ENCODE measurements around the gene LHFPL6.

LHFPL6 gene

GRCh38 chr13:39322836-39323585 is 280.0 kb downstream of the LHFPL6 start:
- Histone ChIP-seq H3K9me3 (ENCODE audit: control insufficient read depth, insufficient read depth, low read length) (no peaks in the 10 kb centered on the region), H3K36me3 (ENCODE audit: control insufficient read depth, insufficient read depth, low read length) (no peaks in the 10 kb centered on the region), H3K27me3 (ENCODE audit: control insufficient read depth, insufficient read depth, low read length) (no peaks in the 10 kb centered on the region), H3K4me1 (ENCODE audit: control insufficient read depth, insufficient read depth, low read length) (no peaks in the 10 kb centered on the region), H3K4me3 (ENCODE audit: low read length) (no peak overlapping the region), H3K27ac (ENCODE audit: low read length) (no peak overlapping the region)
- DNase-seq (ENCODE audit: low read depth, low spot score): no peak
- no CpG with 5 or more reads among the region's 3 CpGs for WGBS (ENCODE audit: insufficient coverage, insufficient read length)

- no peak for DNase-seq (ENCODE audit: low read depth, low spot score)
Observed at GRCh38 chr13:39321574-39321973, 281.4 kb downstream of the LHFPL6 start.

GRCh38 chr13:39318161-39318560 is 284.8 kb downstream of the LHFPL6 start:
- no peak overlapping the region for H3K4me3 ChIP-seq (ENCODE audit: low read length)
- no CpG with 5 or more reads among the region's 1 CpG for WGBS (ENCODE audit: insufficient coverage, insufficient read length)
- H3K4me1 ChIP-seq (ENCODE audit: control insufficient read depth, insufficient read depth, low read length): no peaks in the 10 kb centered on the region
- DNase-seq (ENCODE audit: low read depth, low spot score): no peak
- H3K36me3 ChIP-seq (ENCODE audit: control insufficient read depth, insufficient read depth, low read length): no peaks in the 10 kb centered on the region
- H3K27me3 ChIP-seq (ENCODE audit: control insufficient read depth, insufficient read depth, low read length): no peaks in the 10 kb centered on the region
- no peak overlapping the region for H3K27ac ChIP-seq (ENCODE audit: low read length)
- no peaks in the 10 kb centered on the region for H3K9me3 ChIP-seq (ENCODE audit: control insufficient read depth, insufficient read depth, low read length)

More at GRCh38 chr13:39321574-39321973, 281.4 kb downstream of the LHFPL6 start:
- no peaks in the 10 kb centered on the region for H3K9me3 ChIP-seq (ENCODE audit: control insufficient read depth, insufficient read depth, low read length)
- no peaks in the 10 kb centered on the region for H3K36me3 ChIP-seq (ENCODE audit: control insufficient read depth, insufficient read depth, low read length)
- no peaks in the 10 kb centered on the region for H3K27me3 ChIP-seq (ENCODE audit: control insufficient read depth, insufficient read depth, low read length)
- no CpG with 5 or more reads among the region's 1 CpG for WGBS (ENCODE audit: insufficient coverage, insufficient read length)
- no peak overlapping the region for H3K4me3 ChIP-seq (ENCODE audit: low read length)
- no peak overlapping the region for H3K27ac ChIP-seq (ENCODE audit: low read length)
- no peaks in the 10 kb centered on the region for H3K4me1 ChIP-seq (ENCODE audit: control insufficient read depth, insufficient read depth, low read length)

GRCh38 chr13:39317291-39317690 is 285.7 kb downstream of the LHFPL6 start:
- Histone ChIP-seq H3K36me3 (ENCODE audit: control insufficient read depth, insufficient read depth, low read length) (no peaks in the 10 kb centered on the region), H3K27me3 (ENCODE audit: control insufficient read depth, insufficient read depth, low read length) (no peaks in the 10 kb centered on the region), H3K27ac (ENCODE audit: low read length) (no peak overlapping the region), H3K9me3 (ENCODE audit: control insufficient read depth, insufficient read depth, low read length) (no peaks in the 10 kb centered on the region), H3K4me1 (ENCODE audit: control insufficient read depth, insufficient read depth, low read length) (no peaks in the 10 kb centered on the region), H3K4me3 (ENCODE audit: low read length) (no peak overlapping the region)
- no CpG with 5 or more reads among the region's 3 CpGs for WGBS (ENCODE audit: insufficient coverage, insufficient read length)
- DNase-seq (ENCODE audit: low read depth, low spot score): no peak

GRCh38 chr13:39315796-39316195 is 287.2 kb downstream of the LHFPL6 start:
- Histone ChIP-seq H3K27me3 (ENCODE audit: control insufficient read depth, insufficient read depth, low read length) (no peaks in the 10 kb centered on the region), H3K27ac (ENCODE audit: low read length) (no peak overlapping the region), H3K4me3 (ENCODE audit: low read length) (no peak overlapping the region), H3K9me3 (ENCODE audit: control insufficient read depth, insufficient read depth, low read length) (no peaks in the 10 kb centered on the region), H3K36me3 (ENCODE audit: control insufficient read depth, insufficient read depth, low read length) (no peaks in the 10 kb centered on the region), H3K4me1 (ENCODE audit: control insufficient read depth, insufficient read depth, low read length) (no peaks in the 10 kb centered on the region)
- DNase-seq (ENCODE audit: low read depth, low spot score): no peak
- no CpG with 5 or more reads among the region's 1 CpG for WGBS (ENCODE audit: insufficient coverage, insufficient read length)

GRCh38 chr13:39313721-39314120 is 289.3 kb downstream of the LHFPL6 start:
- no peak for DNase-seq (ENCODE audit: low read depth, low spot score)
- no peaks in the 10 kb centered on the region for H3K9me3 ChIP-seq (ENCODE audit: control insufficient read depth, insufficient read depth, low read length)
- H3K27ac ChIP-seq (ENCODE audit: low read length): no peak overlapping the region
- H3K4me3 ChIP-seq (ENCODE audit: low read length): no peak overlapping the region
- WGBS (ENCODE audit: insufficient coverage, insufficient read length): no CpG with 5 or more reads among the region's 6 CpGs
- no peaks in the 10 kb centered on the region for H3K4me1 ChIP-seq (ENCODE audit: control insufficient read depth, insufficient read depth, low read length)
- no peaks in the 10 kb centered on the region for H3K27me3 ChIP-seq (ENCODE audit: control insufficient read depth, insufficient read depth, low read length)
- no peaks in the 10 kb centered on the region for H3K36me3 ChIP-seq (ENCODE audit: control insufficient read depth, insufficient read depth, low read length)

- Histone ChIP-seq H3K9me3 (ENCODE audit: control insufficient read depth, insufficient read depth, low read length) (no peaks in the 10 kb centered on the region), H3K36me3 (ENCODE audit: control insufficient read depth, insufficient read depth, low read length) (no peaks in the 10 kb centered on the region), H3K27ac (ENCODE audit: low read length) (no peak overlapping the region), H3K4me3 (ENCODE audit: low read length) (no peak overlapping the region), H3K4me1 (ENCODE audit: control insufficient read depth, insufficient read depth, low read length) (no peaks in the 10 kb centered on the region), H3K27me3 (ENCODE audit: control insufficient read depth, insufficient read depth, low read length) (no peaks in the 10 kb centered on the region)
- no CpG with 5 or more reads among the region's 2 CpGs for WGBS (ENCODE audit: insufficient coverage, insufficient read length)
- DNase-seq (ENCODE audit: low read depth, low spot score): no peak
Observed at GRCh38 chr13:39312596-39312995, 290.4 kb downstream of the LHFPL6 start.

- H3K27ac ChIP-seq (ENCODE audit: low read length): no peak overlapping the region
Observed at GRCh38 chr13:39311619-39312018, 291.4 kb downstream of the LHFPL6 start.

GRCh38 chr13:39310961-39311360 is 292.0 kb downstream of the LHFPL6 start:
- Histone ChIP-seq H3K27ac (ENCODE audit: low read length) (no peak overlapping the region), H3K9me3 (ENCODE audit: control insufficient read depth, insufficient read depth, low read length) (no peaks in the 10 kb centered on the region), H3K27me3 (ENCODE audit: control insufficient read depth, insufficient read depth, low read length) (no peaks in the 10 kb centered on the region), H3K4me3 (ENCODE audit: low read length) (no peak overlapping the region), H3K4me1 (ENCODE audit: control insufficient read depth, insufficient read depth, low read length) (no peaks in the 10 kb centered on the region), H3K36me3 (ENCODE audit: control insufficient read depth, insufficient read depth, low read length) (no peaks in the 10 kb centered on the region)
- no CpG with 5 or more reads among the region's 4 CpGs for WGBS (ENCODE audit: insufficient coverage, insufficient read length)
- DNase-seq (ENCODE audit: low read depth, low spot score): no peak

More at GRCh38 chr13:39311619-39312018, 291.4 kb downstream of the LHFPL6 start:
- Histone ChIP-seq H3K36me3 (ENCODE audit: control insufficient read depth, insufficient read depth, low read length) (no peaks in the 10 kb centered on the region), H3K27me3 (ENCODE audit: control insufficient read depth, insufficient read depth, low read length) (no peaks in the 10 kb centered on the region), H3K4me1 (ENCODE audit: control insufficient read depth, insufficient read depth, low read length) (no peaks in the 10 kb centered on the region), H3K4me3 (ENCODE audit: low read length) (no peak overlapping the region), H3K9me3 (ENCODE audit: control insufficient read depth, insufficient read depth, low read length) (no peaks in the 10 kb centered on the region)
- no peak for DNase-seq (ENCODE audit: low read depth, low spot score)
- no CpG with 5 or more reads among the region's 4 CpGs for WGBS (ENCODE audit: insufficient coverage, insufficient read length)

GRCh38 chr13:39306639-39307589 is 296.1 kb downstream of the LHFPL6 start:
- H3K27ac ChIP-seq (ENCODE audit: low read length): no peak overlapping the region
- DNase-seq (ENCODE audit: low read depth, low spot score): no peak
- no peaks in the 10 kb centered on the region for H3K27me3 ChIP-seq (ENCODE audit: control insufficient read depth, insufficient read depth, low read length)
- H3K9me3 ChIP-seq (ENCODE audit: control insufficient read depth, insufficient read depth, low read length): no peaks in the 10 kb centered on the region
- H3K4me1 ChIP-seq (ENCODE audit: control insufficient read depth, insufficient read depth, low read length): no peaks in the 10 kb centered on the region
- no peaks in the 10 kb centered on the region for H3K36me3 ChIP-seq (ENCODE audit: control insufficient read depth, insufficient read depth, low read length)
- H3K4me3 ChIP-seq (ENCODE audit: low read length): no peak overlapping the region
- WGBS (ENCODE audit: insufficient coverage, insufficient read length): no CpG with 5 or more reads among the region's 16 CpGs

Measured in iPS DF 6.9 (cell line).